ENCODE results near the gene TPRN. TPM values are rescaled to one million over a fixed set of nuclear protein-coding genes. Genes with fewer than 3 reads are reported as not detected.

The TPRN gene
- total and polyA plus RNA-seq, 2 experiments from 2014 or later: 6.4 to 29.2 TPM

DNA sequence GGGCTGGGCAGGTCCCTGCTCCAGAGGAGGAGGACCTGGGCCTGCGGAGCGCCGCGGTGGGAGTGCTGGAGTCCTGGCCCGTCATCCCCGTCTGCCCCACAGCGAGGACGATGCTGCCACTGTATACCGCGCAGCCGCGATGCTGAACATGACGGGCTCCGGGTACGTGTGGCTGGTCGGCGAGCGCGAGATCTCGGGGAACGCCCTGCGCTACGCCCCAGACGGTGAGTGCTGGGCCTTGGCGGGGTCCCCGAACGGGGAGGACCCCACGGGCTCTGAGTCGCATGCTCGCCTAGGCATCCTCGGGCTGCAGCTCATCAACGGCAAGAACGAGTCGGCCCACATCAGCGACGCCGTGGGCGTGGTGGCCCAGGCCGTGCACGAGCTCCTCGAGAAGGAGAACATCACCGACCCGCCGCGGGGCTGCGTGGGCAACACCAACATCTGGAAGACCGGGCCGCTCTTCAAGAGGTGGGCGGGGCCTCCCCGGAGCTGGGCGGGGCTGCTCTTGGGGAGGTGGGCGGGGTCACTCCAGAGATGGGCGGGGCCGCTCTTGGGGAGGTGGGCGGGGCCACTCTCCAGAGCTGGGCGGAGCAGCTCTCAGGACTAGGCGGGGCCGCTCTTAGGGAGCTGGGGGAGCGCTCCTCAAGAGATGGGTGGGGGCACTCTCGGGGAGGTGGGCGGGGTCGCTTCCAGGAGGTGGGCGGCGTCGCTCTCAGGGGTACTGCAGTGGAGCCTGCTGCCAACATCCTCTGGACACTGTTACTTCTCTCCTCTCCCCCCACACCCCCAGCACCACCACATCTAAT lies 43.8 kb downstream of the TPRN start:
- peak overlapping the region; percentile 64 for H3K4me3 ChIP-seq
- H3F3A ChIP-seq (replicated peaks; ENCODE audit: low read depth): peaks cover 20% of the 10 kb centered on the region
- H3K4me1 ChIP-seq (ENCODE audit: insufficient read depth): peaks cover 2% of the 10 kb centered on the region; the same call in 1 of the 2 replicates
- H3K27ac ChIP-seq (ENCODE audit: low read depth): no peak overlapping the region
- Mint-ChIP-seq H3K9me3 (no peaks in the 10 kb centered on the region; the same call in 2 of the 3 replicates), H3K4me3 (peak overlapping the region; percentile 66), H3K36me3 (ENCODE audit: low read depth) (no peaks in the 10 kb centered on the region), H3K27me3 (ENCODE audit: insufficient read depth, low read depth, poor library complexity) (peaks cover 69% of the 10 kb centered on the region), H3K27ac (no peak overlapping the region), H3K4me1 (no peaks in the 10 kb centered on the region; the same call in 1 of the 3 replicates)
- peak overlapping the region; percentile 80 for H3K4me2 ChIP-seq
- peaks cover 69% of the 10 kb centered on the region for H3K27me3 ChIP-seq (ENCODE audit: insufficient read depth)
- H4K20me1 ChIP-seq (replicated peaks; ENCODE audit: insufficient read depth): no peaks in the 10 kb centered on the region
- H3K79me2 ChIP-seq (replicated peaks; ENCODE audit: insufficient read depth): no peaks in the 10 kb centered on the region
- H3K36me3 ChIP-seq (ENCODE audit: insufficient read depth): no peaks in the 10 kb centered on the region
- peak; percentile 89 for DNase-seq (ENCODE audit: low spot score)
- peak overlapping the region; percentile 99 for H2AFZ ChIP-seq
- TF ChIP-seq CTCF (conservative IDR thresholded peaks at IDR 0.05; ENCODE audit: low read depth in 2 of 2): no peak
- TF ChIP-seq JUNB (IDR thresholded peaks at IDR 0.05; ENCODE audit: unreplicated experiment): no peak
- TF ChIP-seq REST (IDR thresholded peaks at IDR 0.05; ENCODE audit: unreplicated experiment): no peak
- TF ChIP-seq NANOG (IDR thresholded peaks at IDR 0.05; ENCODE audit: borderline replicate concordance): no peak
- TF ChIP-seq ETS1 (IDR thresholded peaks at IDR 0.05): no peak
- ATAC-seq: peak; percentile 59
- no peaks in the 10 kb centered on the region for H3K9me2 ChIP-seq (ENCODE audit: insufficient read depth)

DNA sequence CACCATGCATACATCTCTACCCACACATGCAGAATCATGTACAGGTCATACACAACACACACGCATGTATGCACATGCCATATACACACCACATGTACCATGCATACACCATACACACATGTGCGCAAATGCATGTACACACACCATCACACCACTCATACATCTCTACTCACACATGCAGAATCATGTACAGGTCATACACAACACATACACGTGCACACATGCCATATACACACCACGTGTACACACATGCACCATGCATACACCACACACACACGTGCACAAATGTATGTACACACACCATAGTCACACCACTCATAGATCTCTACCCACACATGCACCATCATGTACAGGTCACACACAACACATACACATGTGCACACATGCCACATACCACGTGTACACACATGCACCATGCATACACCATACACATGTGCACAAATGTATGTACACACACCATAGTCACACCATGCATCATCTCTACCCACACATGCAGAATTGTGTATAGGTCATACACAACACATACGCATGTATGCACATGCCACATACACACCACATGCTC lies 47.6 kb downstream of the TPRN start:
- DNase-seq (ENCODE audit: low spot score): no peak
- TF ChIP-seq EZH2phosphoT487 (IDR thresholded peaks at IDR 0.05; ENCODE audit: unreplicated experiment): no peak
- TF ChIP-seq ZNF114 (CRISPR knock-in tag; IDR thresholded peaks at IDR 0.05): no peak
- no peak for TF ChIP-seq REST (IDR thresholded peaks at IDR 0.05; ENCODE audit: unreplicated experiment)
- TF ChIP-seq POLR2AphosphoS5 (IDR thresholded peaks at IDR 0.05; ENCODE audit: low read depth): no peak
- TF ChIP-seq STAT1 (IDR thresholded peaks at IDR 0.05; ENCODE audit: unreplicated experiment): no peak
- TF ChIP-seq EZH2 (IDR thresholded peaks at IDR 0.05; ENCODE audit: low read depth, unreplicated experiment): no peak

More for the DNA sequence above, 47.6 kb downstream of the TPRN start:
- H3K27me3 Mint-ChIP-seq (ENCODE audit: insufficient read depth, low read depth, poor library complexity): peaks cover 38% of the 10 kb centered on the region
- Histone ChIP-seq H3F3A (replicated peaks; ENCODE audit: low read depth) (peaks cover 23% of the 10 kb centered on the region), H3K79me2 (replicated peaks; ENCODE audit: insufficient read depth) (no peaks in the 10 kb centered on the region), H2AFZ (no peak overlapping the region), H3K4me3 (no peak overlapping the region), H3K27me3 (ENCODE audit: insufficient read depth) (peaks cover 33% of the 10 kb centered on the region), H4K20me1 (replicated peaks; ENCODE audit: insufficient read depth) (no peaks in the 10 kb centered on the region; the same call in 1 of the 2 replicates), H3K27ac (ENCODE audit: low read depth) (no peak overlapping the region), H3K36me3 (ENCODE audit: insufficient read depth) (no peaks in the 10 kb centered on the region), H3K4me2 (no peak overlapping the region), H3K9me2 (ENCODE audit: insufficient read depth) (no peaks in the 10 kb centered on the region), H3K4me1 (ENCODE audit: insufficient read depth) (peaks cover 2% of the 10 kb centered on the region; the same call in 1 of the 2 replicates)
- H3K9me3 Mint-ChIP-seq: peaks cover 13% of the 10 kb centered on the region; the same call in 2 of the 3 replicates
- H3K4me1 Mint-ChIP-seq: peaks cover 2% of the 10 kb centered on the region; the same call in 1 of the 3 replicates
- H3K4me3 Mint-ChIP-seq: no peak overlapping the region
- no peak overlapping the region for H3K27ac Mint-ChIP-seq
- no peaks in the 10 kb centered on the region for H3K36me3 Mint-ChIP-seq (ENCODE audit: low read depth)
- no peak for ATAC-seq

Data from GM23338 (cell line).